HG03045 (cell line): ENCODE data around the gene TRA2A.

Experiments
- ATAC-seq: cut with Tn5 transposase; IDR thresholded peaks from one replicate; pipeline ENCODE4 v1.9.1; 2021; ENCODE audit warnings: mild to moderate bottlenecking, moderate library complexity; ENCODE audit not compliant: unreplicated experiment

TRA2A gene

GRCh38 chr7:23471106-23471859 is 60.5 kb downstream of the TRA2A start:
- ATAC-seq = peak; percentile 25

- no peak for ATAC-seq
Measured at GRCh38 chr7:23470330-23471105, 61.3 kb downstream of the TRA2A start, which contains the start of gene IGF2BP3. IGF2BP3 (minus strand) TSS chr7:23470491; CDS start chr7:23470110, 381 bp downstream.

- ATAC-seq = no peak
Measured at GRCh38 chr7:23469961-23470250, 61.9 kb downstream of the TRA2A start.

- peak; percentile 20 for ATAC-seq
Measured at GRCh38 chr7:23469150-23469960, 62.4 kb downstream of the TRA2A start.

DNA sequence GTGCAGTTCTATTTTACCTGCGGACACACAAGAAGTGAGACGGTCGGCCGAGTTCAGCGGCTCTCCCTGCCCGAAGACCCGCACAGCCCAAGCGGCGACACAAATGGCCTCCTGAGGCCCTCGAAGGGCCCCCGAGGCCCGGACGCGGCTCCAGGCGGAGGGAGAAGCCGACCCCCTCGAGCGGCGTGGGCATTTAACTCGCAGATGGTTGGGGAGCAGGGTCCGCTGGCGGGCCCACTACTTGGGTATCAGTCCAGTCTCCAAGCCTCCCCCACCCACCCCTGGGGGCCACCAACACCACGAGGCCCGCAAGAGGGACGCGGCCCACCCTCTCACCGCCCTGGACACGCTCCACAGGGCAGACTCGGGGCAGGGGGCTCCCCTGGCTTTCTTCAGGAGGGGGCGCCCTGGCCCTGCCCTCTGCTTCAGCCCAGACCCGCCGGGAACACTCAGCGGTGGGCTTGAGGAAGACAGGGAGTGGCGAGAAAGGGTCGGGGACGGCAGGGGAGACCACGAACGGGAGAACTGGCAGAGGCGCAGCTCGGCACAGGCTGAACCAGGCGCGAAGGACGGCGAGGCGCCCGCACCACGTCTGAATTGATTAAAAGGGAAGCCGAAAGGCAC is 63.1 kb downstream of the TRA2A start:
- ATAC-seq = peak; percentile 1

- no peak for ATAC-seq
Measured at GRCh38 chr7:23467806-23468525, 63.8 kb downstream of the TRA2A start.

GRCh38 chr7:23467291-23467805 is 64.4 kb downstream of the TRA2A start:
- ATAC-seq = no peak

DNA sequence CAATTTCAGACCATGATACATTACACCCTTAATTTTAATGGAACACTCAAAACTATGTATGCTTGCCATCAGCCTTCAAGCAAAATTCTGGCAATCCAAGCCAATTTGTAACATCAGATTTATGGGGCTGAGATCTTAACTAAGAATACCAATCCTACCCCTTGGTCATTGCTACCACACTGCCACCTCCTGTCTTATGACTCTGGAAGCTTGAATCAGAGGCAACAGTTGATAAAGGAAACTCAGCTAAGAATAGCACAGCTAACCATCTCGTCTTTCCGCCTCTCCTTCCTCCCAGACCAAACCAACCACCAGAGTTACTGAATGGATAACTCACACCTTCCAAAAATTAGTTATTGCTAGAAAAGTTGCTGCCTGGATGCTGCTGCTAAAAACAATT is 68.9 kb downstream of the TRA2A start:
- no peak for ATAC-seq

DNA sequence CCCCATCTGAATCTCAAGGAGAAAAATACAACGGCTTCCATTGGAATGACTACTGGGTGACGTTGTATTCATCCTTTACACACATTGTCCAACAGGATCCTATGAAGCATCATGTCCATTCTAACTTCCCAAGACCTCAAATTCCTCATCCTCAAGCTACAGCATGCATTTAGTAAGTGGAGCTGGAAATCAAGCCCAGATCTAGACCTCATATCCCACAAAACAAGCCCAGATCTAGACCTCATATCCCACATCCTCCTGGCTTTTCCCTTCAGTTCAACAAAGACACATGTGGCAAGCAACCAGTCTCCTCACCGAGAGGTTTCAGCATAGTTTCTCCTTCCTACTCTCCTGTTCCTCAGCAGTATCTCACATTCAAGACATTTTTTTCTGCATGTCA is 73.7 kb downstream of the TRA2A start:
- no peak for ATAC-seq

- no peak for ATAC-seq
Measured at GRCh38 chr7:23456093-23456492, 75.7 kb downstream of the TRA2A start.

GRCh38 chr7:23454881-23455526 is 76.8 kb downstream of the TRA2A start:
- no peak for ATAC-seq
